ENCODE data around the gene KIAA1755. TPM values are rescaled to one million over a fixed set of nuclear protein-coding genes. Genes with fewer than 3 reads are reported as not detected.
"Not testable (repeated sequence)": the region's sequence is repeated elsewhere in the genome, so short reads cannot be mapped to it uniquely, and the experiment has no call there.

KIAA1755 gene
- total RNA-seq, 1 donor from 2014 or later = 1.1 TPM

DNA sequence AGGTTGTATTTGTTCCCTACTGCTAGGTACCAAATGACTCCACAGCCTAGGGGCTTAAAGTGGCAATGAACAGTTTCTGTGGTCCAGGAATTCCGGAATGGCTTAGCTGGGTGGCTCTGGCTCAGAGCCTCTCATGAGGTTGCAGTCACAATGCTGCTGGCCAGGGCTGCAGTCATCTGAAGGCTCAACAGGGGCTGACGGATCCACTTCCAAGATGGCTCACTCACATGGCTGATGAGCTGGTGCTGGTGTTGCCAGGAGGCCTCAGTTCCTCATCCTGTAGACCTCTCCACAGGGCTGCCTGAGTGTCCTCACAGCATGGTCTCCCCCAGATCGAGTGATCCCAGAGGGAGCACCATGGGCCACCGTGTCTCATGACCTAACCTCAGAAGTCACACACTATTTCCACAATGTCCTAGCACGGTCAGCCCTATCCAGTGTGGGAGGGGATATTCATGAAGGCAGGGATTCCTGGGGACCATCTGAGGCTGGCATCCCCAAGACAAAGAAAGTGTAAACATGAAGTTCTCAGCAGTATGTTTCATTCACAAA is 24.4 kb upstream of the KIAA1755 start:
- H3K9me3 ChIP-seq (ENCODE audit: insufficient read depth, low read depth, low read length) = peaks cover 9% of the 10 kb centered on the region
- H3K79me2 ChIP-seq (ENCODE audit: insufficient read depth, low read length) = no peaks in the 10 kb centered on the region
- peaks cover 19% of the 10 kb centered on the region for H3K4me1 ChIP-seq (ENCODE audit: insufficient read depth, low read length)
- Mint-ChIP-seq H3K36me3 (ENCODE audit: low read depth, unreplicated experiment) (no peaks in the 10 kb centered on the region), H3K4me1 (ENCODE audit: low read depth, unreplicated experiment) (peaks cover 16% of the 10 kb centered on the region), H3K9me3 (ENCODE audit: unreplicated experiment) (peaks cover 13% of the 10 kb centered on the region), H3K27me3 (ENCODE audit: low read depth, unreplicated experiment) (peaks cover 16% of the 10 kb centered on the region), H3K4me3 (ENCODE audit: unreplicated experiment) (no peak overlapping the region), H3K27ac (ENCODE audit: unreplicated experiment) (no peak overlapping the region)
- DNase-seq (ENCODE audit: low read depth) = no peak
- H3K27me3 ChIP-seq (ENCODE audit: insufficient read depth, low read length) = no peaks in the 10 kb centered on the region
- H3K4me2 ChIP-seq (ENCODE audit: low read length) = no peak overlapping the region
- no peak overlapping the region for H3K9ac ChIP-seq (ENCODE audit: low read length)
- no peaks in the 10 kb centered on the region for H3K36me3 ChIP-seq (ENCODE audit: insufficient read depth, low read length)
- no peak overlapping the region for H3K27ac ChIP-seq (ENCODE audit: low read depth, low read length)
- no peak overlapping the region for H2AFZ ChIP-seq (ENCODE audit: low read depth, low read length)
- H3K4me3 ChIP-seq (ENCODE audit: insufficient read depth, low read depth, low read length) = no peak overlapping the region
- TF ChIP-seq EZH2 (IDR thresholded peaks at IDR 0.05; ENCODE audit: insufficient read depth, low read length) = no peak
- TF ChIP-seq, protein P1, sequence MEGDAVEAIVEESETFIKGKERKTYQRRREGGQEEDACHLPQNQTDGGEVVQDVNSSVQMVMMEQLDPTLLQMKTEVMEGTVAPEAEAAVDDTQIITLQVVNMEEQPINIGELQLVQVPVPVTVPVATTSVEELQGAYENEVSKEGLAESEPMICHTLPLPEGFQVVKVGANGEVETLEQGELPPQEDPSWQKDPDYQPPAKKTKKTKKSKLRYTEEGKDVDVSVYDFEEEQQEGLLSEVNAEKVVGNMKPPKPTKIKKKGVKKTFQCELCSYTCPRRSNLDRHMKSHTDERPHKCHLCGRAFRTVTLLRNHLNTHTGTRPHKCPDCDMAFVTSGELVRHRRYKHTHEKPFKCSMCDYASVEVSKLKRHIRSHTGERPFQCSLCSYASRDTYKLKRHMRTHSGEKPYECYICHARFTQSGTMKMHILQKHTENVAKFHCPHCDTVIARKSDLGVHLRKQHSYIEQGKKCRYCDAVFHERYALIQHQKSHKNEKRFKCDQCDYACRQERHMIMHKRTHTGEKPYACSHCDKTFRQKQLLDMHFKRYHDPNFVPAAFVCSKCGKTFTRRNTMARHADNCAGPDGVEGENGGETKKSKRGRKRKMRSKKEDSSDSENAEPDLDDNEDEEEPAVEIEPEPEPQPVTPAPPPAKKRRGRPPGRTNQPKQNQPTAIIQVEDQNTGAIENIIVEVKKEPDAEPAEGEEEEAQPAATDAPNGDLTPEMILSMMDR (IDR thresholded peaks at IDR 0.05; ENCODE audit: insufficient read depth, low read depth, low read length) = no peak
- no peak for FAIRE-seq
- H4K20me1 ChIP-seq (ENCODE audit: insufficient read depth, low read length) = no peaks in the 10 kb centered on the region

DNA sequence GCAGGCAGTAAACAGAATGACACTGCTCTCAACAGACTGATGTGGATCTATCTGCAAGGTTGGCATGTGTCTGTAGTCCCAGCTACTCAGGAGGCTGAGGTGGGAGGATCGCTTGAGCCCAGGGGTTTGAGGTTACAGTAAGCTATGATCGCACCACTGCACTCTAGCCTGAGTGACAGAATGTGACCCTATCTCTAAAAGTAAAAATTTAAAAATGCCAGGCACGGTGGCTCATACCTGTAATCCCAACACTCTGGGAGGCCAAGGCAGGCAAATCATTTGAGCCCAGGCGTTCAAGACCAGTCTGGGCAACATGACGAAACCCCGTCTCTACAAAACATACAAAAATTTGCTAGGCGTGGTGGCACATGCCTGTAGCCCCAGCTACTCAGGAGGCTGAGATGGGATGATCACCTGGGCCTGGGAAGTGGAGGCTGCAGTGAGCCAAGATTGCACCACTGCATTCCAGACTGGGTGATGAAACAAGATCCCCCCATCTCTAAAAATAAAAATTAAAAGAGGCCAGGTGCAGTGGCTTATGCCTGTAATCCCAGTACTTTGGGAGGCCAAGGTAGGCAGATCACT is 23.6 kb upstream of the KIAA1755 start:
- peaks cover 22% of the 10 kb centered on the region for H3K4me1 Mint-ChIP-seq (ENCODE audit: low read depth, unreplicated experiment)
- H3K4me3 ChIP-seq (ENCODE audit: insufficient read depth, low read depth, low read length); H3K79me2 ChIP-seq (ENCODE audit: insufficient read depth, low read length); H3K27ac ChIP-seq (ENCODE audit: low read depth, low read length); H3K36me3 ChIP-seq (ENCODE audit: insufficient read depth, low read length); H4K20me1 ChIP-seq (ENCODE audit: insufficient read depth, low read length); DNase-seq (ENCODE audit: low read depth); FAIRE-seq; H2AFZ ChIP-seq (ENCODE audit: low read depth, low read length); H3K9me3 ChIP-seq (ENCODE audit: insufficient read depth, low read depth, low read length); H3K36me3 Mint-ChIP-seq (ENCODE audit: low read depth, unreplicated experiment); H3K4me2 ChIP-seq (ENCODE audit: low read length); H3K9ac ChIP-seq (ENCODE audit: low read length); H3K27ac Mint-ChIP-seq (ENCODE audit: unreplicated experiment); H3K4me3 Mint-ChIP-seq (ENCODE audit: unreplicated experiment); H3K27me3 ChIP-seq (ENCODE audit: insufficient read depth, low read length): not testable (repeated sequence)
- peaks cover 16% of the 10 kb centered on the region for H3K27me3 Mint-ChIP-seq (ENCODE audit: low read depth, unreplicated experiment)
- H3K9me3 Mint-ChIP-seq (ENCODE audit: unreplicated experiment) = peaks cover 13% of the 10 kb centered on the region
- peaks cover 25% of the 10 kb centered on the region for H3K4me1 ChIP-seq (ENCODE audit: insufficient read depth, low read length)

DNA sequence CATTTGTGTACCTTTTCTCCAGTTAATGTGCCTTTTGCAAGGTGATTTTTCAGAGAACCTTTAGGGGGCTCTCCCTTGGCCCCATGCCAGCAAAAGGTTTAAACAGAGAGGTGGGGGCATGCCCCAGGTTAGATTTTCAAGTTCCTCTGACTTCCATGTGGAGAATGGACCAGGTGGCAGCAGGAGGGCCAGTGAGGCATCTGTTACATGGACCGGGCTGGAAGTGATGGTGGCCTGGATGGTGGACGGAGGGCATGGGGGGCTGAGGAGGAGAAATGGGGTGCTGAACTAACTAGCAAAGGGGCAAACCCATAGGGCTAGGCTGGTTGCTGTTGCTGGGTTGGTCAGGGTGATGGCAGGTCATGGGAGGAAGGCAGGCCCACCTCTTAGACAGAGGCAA is 22.7 kb upstream of the KIAA1755 start:
- Histone ChIP-seq H3K4me2 (ENCODE audit: low read length) (no peak overlapping the region), H3K36me3 (ENCODE audit: insufficient read depth, low read length) (no peaks in the 10 kb centered on the region), H3K27ac (ENCODE audit: low read depth, low read length) (no peak overlapping the region), H3K4me1 (ENCODE audit: insufficient read depth, low read length) (peaks cover 32% of the 10 kb centered on the region), H2AFZ (ENCODE audit: low read depth, low read length) (no peak overlapping the region), H3K4me3 (ENCODE audit: insufficient read depth, low read depth, low read length) (no peak overlapping the region), H3K27me3 (ENCODE audit: insufficient read depth, low read length) (no peaks in the 10 kb centered on the region), H4K20me1 (ENCODE audit: insufficient read depth, low read length) (no peaks in the 10 kb centered on the region), H3K9ac (ENCODE audit: low read length) (no peak overlapping the region), H3K9me3 (ENCODE audit: insufficient read depth, low read depth, low read length) (peaks cover 9% of the 10 kb centered on the region), H3K79me2 (ENCODE audit: insufficient read depth, low read length) (no peaks in the 10 kb centered on the region)
- Mint-ChIP-seq H3K27me3 (ENCODE audit: low read depth, unreplicated experiment) (peaks cover 16% of the 10 kb centered on the region), H3K36me3 (ENCODE audit: low read depth, unreplicated experiment) (no peaks in the 10 kb centered on the region), H3K4me3 (ENCODE audit: unreplicated experiment) (no peak overlapping the region), H3K27ac (ENCODE audit: unreplicated experiment) (no peak overlapping the region), H3K4me1 (ENCODE audit: low read depth, unreplicated experiment) (peaks cover 24% of the 10 kb centered on the region), H3K9me3 (ENCODE audit: unreplicated experiment) (peaks cover 13% of the 10 kb centered on the region)
- FAIRE-seq (no peak), DNase-seq (ENCODE audit: low read depth) (no peak)
- TF ChIP-seq EZH2 (IDR thresholded peaks at IDR 0.05; ENCODE audit: insufficient read depth, low read length) = no peak
- TF ChIP-seq, protein P1 (IDR thresholded peaks at IDR 0.05; ENCODE audit: insufficient read depth, low read depth, low read length) = no peak

DNA sequence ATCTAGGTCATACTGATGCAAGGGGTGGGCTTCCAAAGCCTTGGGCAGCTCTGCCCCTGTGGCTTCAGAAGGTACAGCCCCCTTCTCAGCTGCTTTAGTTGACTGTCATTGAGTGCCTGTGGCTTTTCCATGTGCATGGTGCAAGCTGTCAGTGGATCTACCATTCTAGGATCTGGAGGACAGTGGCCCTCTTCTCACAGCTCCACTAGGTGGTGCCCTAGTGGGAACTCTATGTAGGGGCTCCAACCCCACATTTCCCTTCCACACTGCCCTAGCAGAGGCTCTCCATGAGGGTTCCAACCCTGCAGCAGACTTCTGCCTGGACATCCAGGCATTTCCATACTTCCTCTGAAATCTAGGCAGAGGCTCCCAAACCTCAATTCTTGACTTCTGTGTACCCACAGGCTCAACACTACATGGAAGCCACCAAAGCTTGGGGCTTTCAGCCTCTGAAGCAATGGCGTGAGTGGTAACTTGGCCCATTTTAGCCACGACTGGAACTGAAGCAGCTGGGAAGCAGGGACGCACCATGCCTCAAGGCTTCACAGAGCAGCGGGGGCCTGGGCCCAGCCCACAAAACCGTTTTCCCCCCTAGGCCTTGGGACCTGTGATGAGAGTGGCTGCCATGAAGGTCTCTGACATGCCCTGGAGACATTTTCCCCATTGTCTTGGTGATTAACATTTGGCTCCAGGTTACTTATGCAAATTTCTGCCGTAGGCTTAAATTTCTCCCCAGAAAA is 20.8 kb upstream of the KIAA1755 start:
- Mint-ChIP-seq H3K4me1 (ENCODE audit: low read depth, unreplicated experiment) (peaks cover 12% of the 10 kb centered on the region), H3K27me3 (ENCODE audit: low read depth, unreplicated experiment) (peaks cover 12% of the 10 kb centered on the region), H3K9me3 (ENCODE audit: unreplicated experiment) (peaks cover 13% of the 10 kb centered on the region)
- not testable (repeated sequence) for H3K4me3 Mint-ChIP-seq (ENCODE audit: unreplicated experiment); H3K36me3 ChIP-seq (ENCODE audit: insufficient read depth, low read length); H3K4me3 ChIP-seq (ENCODE audit: insufficient read depth, low read depth, low read length); H2AFZ ChIP-seq (ENCODE audit: low read depth, low read length); H3K4me2 ChIP-seq (ENCODE audit: low read length); H3K9ac ChIP-seq (ENCODE audit: low read length); H3K27ac Mint-ChIP-seq (ENCODE audit: unreplicated experiment); DNase-seq (ENCODE audit: low read depth); H3K27me3 ChIP-seq (ENCODE audit: insufficient read depth, low read length); H4K20me1 ChIP-seq (ENCODE audit: insufficient read depth, low read length); H3K79me2 ChIP-seq (ENCODE audit: insufficient read depth, low read length); H3K27ac ChIP-seq (ENCODE audit: low read depth, low read length); H3K9me3 ChIP-seq (ENCODE audit: insufficient read depth, low read depth, low read length); H3K36me3 Mint-ChIP-seq (ENCODE audit: low read depth, unreplicated experiment); FAIRE-seq
- H3K4me1 ChIP-seq (ENCODE audit: insufficient read depth, low read length) = peaks cover 22% of the 10 kb centered on the region

Measured in astrocyte (in vitro differentiated cells and primary cell).